ENCODE measurements around the gene MMP27.

GRCh38 chr11:102662607-102663006 lies 43.0 kb downstream of the MMP27 start:
- TF ChIP-seq FOXM1 (IDR thresholded peaks at IDR 0.05; ENCODE audit: borderline replicate concordance): no peak
- TF ChIP-seq SUZ12 (IDR thresholded peaks at IDR 0.05): no peak
- no peak for TF ChIP-seq BHLHE40 (IDR thresholded peaks at IDR 0.05; ENCODE audit: borderline replicate concordance)
- TF ChIP-seq HDGF (IDR thresholded peaks at IDR 0.05; ENCODE audit: borderline replicate concordance): no peak
- no peak for TF ChIP-seq SP1 (IDR thresholded peaks at IDR 0.05)
- no peak for TF ChIP-seq TARDBP (IDR thresholded peaks at IDR 0.05)
- TF ChIP-seq NFRKB (IDR thresholded peaks at IDR 0.05): no peak
- no peak for TF ChIP-seq ELF4 (IDR thresholded peaks at IDR 0.05)
